GM23338 (cell line): ENCODE measurements around the gene NFE2L3.

Source experiments
- CREB1 ChIP-seq: fragments of 250-450 bp; sonication (Bioruptor Pico); IDR thresholded peaks from 2 replicates; pipeline ENCODE4 v1.5.0; 2020; ENCODE audit warnings: low read depth, mild to moderate bottlenecking, moderate library complexity
- EZH2 ChIP-seq: fragments of 200-600 bp; sonication (generic); IDR thresholded peaks from one replicate; pipeline ENCODE4 v1.8.0; 2017; ENCODE audit warnings: antibody characterized with exemption, mild to moderate bottlenecking, low read depth; ENCODE audit not compliant: unreplicated experiment
- JUNB ChIP-seq: IDR thresholded peaks from one replicate; pipeline ENCODE4 v1.6.1; 2016; ENCODE audit warnings: antibody characterized with exemption; ENCODE audit not compliant: unreplicated experiment
- NANOG ChIP-seq: IDR thresholded peaks from 2 replicates; pipeline ENCODE4 v1.6.1; 2016; ENCODE audit warnings: antibody characterized with exemption, borderline replicate concordance
- POLR2AphosphoS5 ChIP-seq: IDR thresholded peaks from 2 replicates; pipeline ENCODE4 v1.6.1; 2016; ENCODE audit warnings: antibody characterized with exemption, low read depth
- STAT1 ChIP-seq: IDR thresholded peaks from one replicate; pipeline ENCODE4 v1.6.1; 2016; ENCODE audit warnings: antibody characterized with exemption; ENCODE audit not compliant: unreplicated experiment
- ZNF331 ChIP-seq: fragments of 250-450 bp; sonication (Bioruptor Pico); IDR thresholded peaks from 2 replicates; pipeline ENCODE4 v1.5.0; 2020; ENCODE audit warnings: low read depth, mild to moderate bottlenecking, moderate library complexity
- TF ChIP-seq, protein P1 (sequence below), 2 experiments: fragments of 200-600 bp in 1 of 2; sonication (generic) in 1 of 2; conservative IDR thresholded peaks; 2 replicates each; pipeline versions ENCODE4 v1.5.1 to v1.6.1; 2016 to 2017; ENCODE audit warnings: antibody characterized with exemption in 2 of 2, low read depth in 2 of 2, mild to moderate bottlenecking in 2 of 2, moderate library complexity in 1 of 2
- TF ChIP-seq, protein P2 (sequence below): IDR thresholded peaks from one replicate; pipeline ENCODE4 v1.6.1; 2018; ENCODE audit warnings: antibody characterized with exemption; ENCODE audit not compliant: unreplicated experiment

DNA sequence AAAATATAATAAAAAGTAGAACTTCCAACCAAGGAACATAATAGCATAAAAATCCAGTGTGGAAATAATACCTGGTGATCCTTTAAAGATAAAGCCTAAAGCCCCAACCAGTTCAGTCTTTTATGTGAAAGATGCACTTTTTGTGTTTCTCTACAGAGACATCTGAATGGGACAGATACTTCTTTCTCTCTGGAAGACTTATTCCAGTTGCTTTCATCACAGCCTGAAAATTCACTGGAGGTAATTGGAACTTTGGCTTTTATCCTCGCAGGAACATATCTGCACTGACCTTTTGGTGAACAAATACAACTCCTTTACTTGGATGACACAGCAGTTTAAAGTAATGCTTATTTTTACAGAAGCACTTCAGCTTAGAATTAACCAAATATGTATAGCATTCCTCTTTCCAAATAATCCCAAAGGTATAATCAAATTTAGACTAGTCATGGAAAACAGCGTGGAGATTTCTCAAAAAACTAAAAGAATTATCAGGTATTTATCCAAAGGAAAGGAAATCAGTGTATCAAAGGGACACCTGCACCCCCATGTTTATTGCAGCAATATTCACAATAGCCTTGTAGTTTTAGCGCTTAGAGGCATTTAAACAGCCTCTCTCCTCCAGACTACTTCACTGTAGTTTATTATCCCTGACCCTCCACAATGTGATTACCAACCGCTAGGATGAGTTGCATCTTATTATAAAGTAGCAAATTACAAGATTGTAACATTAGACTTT is 31.7 kb downstream of the NFE2L3 start:
- TF ChIP-seq JUNB (no peak), POLR2AphosphoS5 (peak; percentile 10; the same call in 1 of the 2 replicates), NANOG (no peak), EZH2 (no peak), STAT1 (no peak), ZNF331 (CRISPR knock-in tag) (no peak), CREB1 (CRISPR knock-in tag) (no peak)
- TF ChIP-seq, protein P1, sequence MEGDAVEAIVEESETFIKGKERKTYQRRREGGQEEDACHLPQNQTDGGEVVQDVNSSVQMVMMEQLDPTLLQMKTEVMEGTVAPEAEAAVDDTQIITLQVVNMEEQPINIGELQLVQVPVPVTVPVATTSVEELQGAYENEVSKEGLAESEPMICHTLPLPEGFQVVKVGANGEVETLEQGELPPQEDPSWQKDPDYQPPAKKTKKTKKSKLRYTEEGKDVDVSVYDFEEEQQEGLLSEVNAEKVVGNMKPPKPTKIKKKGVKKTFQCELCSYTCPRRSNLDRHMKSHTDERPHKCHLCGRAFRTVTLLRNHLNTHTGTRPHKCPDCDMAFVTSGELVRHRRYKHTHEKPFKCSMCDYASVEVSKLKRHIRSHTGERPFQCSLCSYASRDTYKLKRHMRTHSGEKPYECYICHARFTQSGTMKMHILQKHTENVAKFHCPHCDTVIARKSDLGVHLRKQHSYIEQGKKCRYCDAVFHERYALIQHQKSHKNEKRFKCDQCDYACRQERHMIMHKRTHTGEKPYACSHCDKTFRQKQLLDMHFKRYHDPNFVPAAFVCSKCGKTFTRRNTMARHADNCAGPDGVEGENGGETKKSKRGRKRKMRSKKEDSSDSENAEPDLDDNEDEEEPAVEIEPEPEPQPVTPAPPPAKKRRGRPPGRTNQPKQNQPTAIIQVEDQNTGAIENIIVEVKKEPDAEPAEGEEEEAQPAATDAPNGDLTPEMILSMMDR (conservative IDR thresholded peaks at IDR 0.05; ENCODE audit: low read depth in 2 of 2) = no peak
- TF ChIP-seq, protein P2, sequence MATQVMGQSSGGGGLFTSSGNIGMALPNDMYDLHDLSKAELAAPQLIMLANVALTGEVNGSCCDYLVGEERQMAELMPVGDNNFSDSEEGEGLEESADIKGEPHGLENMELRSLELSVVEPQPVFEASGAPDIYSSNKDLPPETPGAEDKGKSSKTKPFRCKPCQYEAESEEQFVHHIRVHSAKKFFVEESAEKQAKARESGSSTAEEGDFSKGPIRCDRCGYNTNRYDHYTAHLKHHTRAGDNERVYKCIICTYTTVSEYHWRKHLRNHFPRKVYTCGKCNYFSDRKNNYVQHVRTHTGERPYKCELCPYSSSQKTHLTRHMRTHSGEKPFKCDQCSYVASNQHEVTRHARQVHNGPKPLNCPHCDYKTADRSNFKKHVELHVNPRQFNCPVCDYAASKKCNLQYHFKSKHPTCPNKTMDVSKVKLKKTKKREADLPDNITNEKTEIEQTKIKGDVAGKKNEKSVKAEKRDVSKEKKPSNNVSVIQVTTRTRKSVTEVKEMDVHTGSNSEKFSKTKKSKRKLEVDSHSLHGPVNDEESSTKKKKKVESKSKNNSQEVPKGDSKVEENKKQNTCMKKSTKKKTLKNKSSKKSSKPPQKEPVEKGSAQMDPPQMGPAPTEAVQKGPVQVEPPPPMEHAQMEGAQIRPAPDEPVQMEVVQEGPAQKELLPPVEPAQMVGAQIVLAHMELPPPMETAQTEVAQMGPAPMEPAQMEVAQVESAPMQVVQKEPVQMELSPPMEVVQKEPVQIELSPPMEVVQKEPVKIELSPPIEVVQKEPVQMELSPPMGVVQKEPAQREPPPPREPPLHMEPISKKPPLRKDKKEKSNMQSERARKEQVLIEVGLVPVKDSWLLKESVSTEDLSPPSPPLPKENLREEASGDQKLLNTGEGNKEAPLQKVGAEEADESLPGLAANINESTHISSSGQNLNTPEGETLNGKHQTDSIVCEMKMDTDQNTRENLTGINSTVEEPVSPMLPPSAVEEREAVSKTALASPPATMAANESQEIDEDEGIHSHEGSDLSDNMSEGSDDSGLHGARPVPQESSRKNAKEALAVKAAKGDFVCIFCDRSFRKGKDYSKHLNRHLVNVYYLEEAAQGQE = no peak
